Right ventricle myocardium inferior (tissue), 1 donor: Measurements from ENCODE around the gene PRKCB. TPM values are rescaled to one million over a fixed set of nuclear protein-coding genes. Genes with fewer than 3 reads are reported as not detected.
"Not testable (repeated sequence)": the region's sequence is repeated elsewhere in the genome, so short reads cannot be mapped to it uniquely, and the experiment has no call there.

Source experiments
- ATAC-seq: fragments of 200-7000 bp; cut with Tn5 transposase; one replicate; pipeline ENCODE4 v1.9.1; 2020; ENCODE audit warnings: mild to moderate bottlenecking, moderate library complexity
- DNase-seq: peaks from one replicate; pipeline ENCODE4 v3.0.0; 2021; ENCODE audit errors: missing footprints
- intact Hi-C: fragments of 100-400 bp; cut with DNase I; formaldehyde crosslinking; loops from one replicate; pipeline ENCODE4 v1.11.0; 2022
- total RNA-seq: library from RNA; stranded (reverse); fragmentation: NEBNext Ultra II Directional; extraction: Animal tissue kit (Norgen Biotek cat#: 25700); gene quantifications from one replicate; pipeline ENCODE4 v1.2.1, GENCODE V29; 2021
- donor health status: DM: no; HTN: yes; CAD: no; lungs with severe emphysema.

The PRKCB gene
- total RNA-seq, 1 donor from 2014 or later, result 2.2 TPM

- DNase-seq, result no peak
- intact Hi-C loops, result loop anchor here (10.0 kb wide), 1 partner anchor 67 kb away; no protein-coding TSS in a partner anchor
- no peak for ATAC-seq
Observed at GRCh38 chr16:24151482-24151939, 315.7 kb downstream of the PRKCB start.

GRCh38 chr16:24152048-24152447 is 316.3 kb downstream of the PRKCB start:
- ATAC-seq, DNase-seq: not testable (repeated sequence)
- intact Hi-C loops, result loop anchor here (10.0 kb wide), 1 partner anchor 67 kb away; no protein-coding TSS in a partner anchor

- DNase-seq (no peak), ATAC-seq (peak; percentile 28)
- intact Hi-C loops, result loop anchor here (10.0 kb wide), 1 partner anchor 68 kb away; no protein-coding TSS in a partner anchor
Observed at GRCh38 chr16:24152826-24153225, 317.0 kb downstream of the PRKCB start.

GRCh38 chr16:24156777-24157176 is 321.0 kb downstream of the PRKCB start:
- ATAC-seq (no peak), DNase-seq (no peak)
- intact Hi-C loops, result loop anchor here (10.0 kb wide), 1 partner anchor 72 kb away; no protein-coding TSS in a partner anchor

DNA sequence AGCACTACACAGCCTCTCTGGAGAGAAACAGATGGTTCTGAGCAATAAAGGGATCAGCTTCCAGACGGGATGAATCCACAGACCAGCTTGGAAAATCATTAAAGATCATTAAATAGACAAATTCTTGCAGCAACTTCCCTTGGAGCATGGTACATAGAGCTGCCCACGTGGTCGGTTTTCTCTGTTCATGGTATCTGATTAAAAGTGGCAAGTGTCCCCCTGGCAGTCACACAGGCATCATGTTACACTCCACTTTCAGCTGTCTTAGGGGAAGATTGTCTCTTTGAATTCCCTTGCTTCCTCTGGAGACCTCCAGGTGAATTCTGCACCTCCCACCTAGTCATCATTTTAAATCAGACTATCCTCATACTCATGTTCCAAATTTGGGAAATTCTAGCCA is 328.2 kb downstream of the PRKCB start:
- intact Hi-C loops, result no loop called here
- ATAC-seq (no peak), DNase-seq (no peak)

- DNase-seq, result no peak
- intact Hi-C loops, result no loop called here
- ATAC-seq, result no peak
Observed at GRCh38 chr16:24164416-24164815, 328.6 kb downstream of the PRKCB start.

DNA sequence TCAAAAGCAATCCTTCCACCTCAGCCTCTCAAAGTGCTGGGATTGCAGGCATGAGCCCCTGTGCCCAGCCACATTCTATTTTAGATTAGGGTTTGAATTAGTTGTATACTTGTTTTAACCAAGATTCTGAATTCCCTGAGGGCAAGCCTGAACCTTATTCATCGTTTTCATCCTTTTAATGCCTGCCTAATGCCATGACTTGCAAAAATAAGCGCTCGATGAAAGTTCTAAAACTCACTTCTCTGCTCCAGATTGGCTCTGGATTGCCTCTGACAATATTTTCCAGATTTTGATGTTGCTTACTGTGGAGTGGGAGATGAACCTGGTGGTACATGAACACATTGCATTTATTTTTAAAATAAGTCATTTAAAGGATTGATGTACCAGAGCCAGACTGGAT is 329.5 kb downstream of the PRKCB start:
- DNase-seq (no peak), ATAC-seq (no peak)
- intact Hi-C loops, result no loop called here

- intact Hi-C loops, result no loop called here
- ATAC-seq (no peak), DNase-seq (no peak)
Observed at GRCh38 chr16:24166661-24167528, 331.1 kb downstream of the PRKCB start.

GRCh38 chr16:24168856-24169255 is 333.1 kb downstream of the PRKCB start:
- ATAC-seq (no peak), DNase-seq (no peak)
- intact Hi-C loops, result no loop called here

DNA sequence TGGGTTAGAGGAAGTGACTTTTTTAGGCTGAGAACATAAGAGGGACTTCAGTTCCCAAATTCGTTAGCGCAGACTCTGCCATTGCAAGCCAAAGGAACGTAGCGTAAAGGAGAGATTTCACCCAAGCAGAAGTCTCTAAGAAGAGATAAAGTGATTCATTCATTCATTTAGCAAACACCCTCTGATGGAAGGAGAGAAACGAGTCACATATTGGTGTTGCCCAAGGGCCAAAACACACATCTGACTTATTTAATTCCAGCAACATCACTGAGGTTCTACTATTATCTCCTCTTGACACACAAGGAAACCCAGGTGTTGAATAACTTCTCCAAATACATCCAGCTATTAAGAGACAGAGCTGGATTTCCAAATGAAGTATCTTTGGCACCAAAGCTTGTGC is 334.6 kb downstream of the PRKCB start:
- intact Hi-C loops, result no loop called here
- ATAC-seq (no peak), DNase-seq (no peak)

GRCh38 chr16:24174504-24174903 is 338.7 kb downstream of the PRKCB start:
- DNase-seq (no peak), ATAC-seq (no peak)
- intact Hi-C loops, result no loop called here

DNA sequence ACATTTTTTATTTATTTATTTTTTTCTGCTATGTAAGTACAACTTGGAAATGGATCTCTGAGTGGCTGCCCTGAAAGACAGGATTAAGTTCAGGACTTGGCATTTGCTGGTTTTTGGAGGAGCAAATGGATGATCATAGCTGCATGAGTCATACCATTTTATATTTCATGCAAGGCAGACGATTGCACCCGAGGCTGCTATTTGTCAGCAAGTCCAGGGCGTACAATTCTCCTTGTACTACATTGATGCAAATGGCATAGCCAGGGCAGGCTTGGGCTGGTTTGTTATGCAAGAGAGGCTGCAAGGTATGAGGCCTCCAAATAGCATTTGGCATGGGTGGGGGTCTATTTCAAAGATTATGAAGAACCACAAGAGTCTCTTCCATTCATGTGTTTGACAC is 339.2 kb downstream of the PRKCB start:
- no peak for DNase-seq
- ATAC-seq, result no peak
- intact Hi-C loops, result no loop called here

GRCh38 chr16:24178496-24178895 is 342.7 kb downstream of the PRKCB start:
- ATAC-seq (no peak), DNase-seq (no peak)
- intact Hi-C loops, result no loop called here

DNA sequence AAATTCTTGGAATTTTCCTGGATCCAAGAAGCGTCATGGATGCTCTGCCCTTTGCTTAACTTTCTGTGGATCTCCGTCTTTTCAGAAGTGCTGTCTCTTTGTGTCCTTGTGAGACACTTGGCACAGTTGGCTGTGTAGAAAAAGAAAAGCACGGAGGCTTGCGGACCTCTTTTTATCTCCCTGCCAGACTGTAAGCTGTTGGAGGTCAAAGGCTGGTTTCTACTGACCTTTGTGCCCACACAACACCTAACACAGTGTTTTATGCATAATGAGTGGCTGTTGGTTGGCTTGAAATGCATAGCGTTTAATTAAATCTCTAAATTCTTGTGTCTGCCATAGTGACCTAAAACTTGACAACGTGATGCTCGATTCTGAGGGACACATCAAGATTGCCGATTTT is 344.7 kb downstream of the PRKCB start:
- no peak for DNase-seq
- intact Hi-C loops, result no loop called here
- ATAC-seq, result no peak

DNA sequence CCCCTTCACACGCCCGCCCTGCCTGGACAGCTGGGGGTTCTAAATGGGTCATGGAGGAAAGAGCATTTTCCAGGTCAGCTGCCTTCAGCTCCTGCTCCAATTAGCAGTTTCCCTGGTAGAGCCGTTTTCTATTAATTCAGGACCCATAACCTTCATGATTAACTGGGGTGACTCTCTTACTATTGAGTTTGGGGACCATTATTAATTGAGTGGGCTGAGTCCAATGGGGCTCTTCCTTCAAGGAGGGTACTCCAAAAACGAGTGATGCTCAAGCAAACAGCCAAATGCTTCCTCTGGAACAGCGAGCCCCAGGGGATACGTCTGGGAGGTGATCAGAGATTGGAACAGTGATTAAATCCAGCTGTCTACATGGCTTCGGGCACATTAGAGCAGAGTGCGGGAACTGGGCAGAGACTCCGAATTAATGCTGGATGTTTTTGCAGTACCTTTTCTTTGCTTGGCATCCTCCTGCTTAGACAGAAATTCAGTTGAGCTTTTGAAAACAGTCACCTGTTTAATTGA is 352.3 kb downstream of the PRKCB start:
- intact Hi-C loops, result no loop called here
- ATAC-seq (no peak), DNase-seq (no peak)

- intact Hi-C loops, result no loop called here
- ATAC-seq (no peak), DNase-seq (no peak)
Observed at GRCh38 chr16:24188751-24189318, 353.1 kb downstream of the PRKCB start.

DNA sequence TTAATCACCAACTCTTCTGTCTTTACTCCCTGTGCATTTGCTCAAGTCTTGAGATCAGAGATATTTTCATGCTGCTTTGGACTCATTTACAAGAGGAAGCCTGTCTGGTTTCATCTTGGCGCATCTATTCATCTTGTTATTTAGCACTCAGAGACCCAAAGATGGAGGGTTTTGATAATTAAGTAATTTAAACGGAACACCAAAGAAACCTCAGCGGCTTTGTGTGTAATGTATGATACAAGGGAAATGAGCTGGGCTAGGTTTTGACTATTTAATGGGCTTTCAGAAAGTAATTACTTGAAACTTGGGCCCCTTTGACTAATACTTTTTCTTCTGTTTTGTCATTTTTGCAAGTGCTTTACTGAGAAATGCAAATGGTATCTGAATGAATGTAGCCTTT is 354.2 kb downstream of the PRKCB start:
- ATAC-seq (no peak), DNase-seq (no peak)
- intact Hi-C loops, result no loop called here

GRCh38 chr16:24191876-24192402 is 356.2 kb downstream of the PRKCB start:
- DNase-seq, result no peak
- intact Hi-C loops, result no loop called here
- no peak for ATAC-seq

DNA sequence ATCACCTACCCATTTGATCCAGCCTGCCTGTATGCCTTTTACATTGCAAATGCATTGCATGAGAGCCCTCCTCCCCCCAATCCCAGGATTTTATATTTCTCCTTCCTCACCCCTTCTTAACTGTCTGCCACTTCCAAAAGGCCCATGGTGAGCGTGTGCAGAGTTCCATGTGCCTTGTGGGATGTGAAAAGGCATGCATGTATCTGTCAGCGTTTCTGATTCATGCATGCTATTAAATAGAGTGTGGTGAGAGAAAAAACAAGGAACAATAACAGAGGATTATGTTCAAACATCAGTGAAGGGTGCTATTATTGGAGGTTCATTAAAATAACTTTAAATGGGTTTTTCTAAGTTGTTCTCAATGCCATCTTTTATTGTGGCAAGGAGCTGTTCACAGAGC is 359.4 kb downstream of the PRKCB start:
- no peak for ATAC-seq
- intact Hi-C loops, result no loop called here
- no peak for DNase-seq
